Activated CD4-positive, alpha-beta T cell treated with anti-CD3 and anti-CD28 coated beads for 48 hours (primary cell): ENCODE results near the gene NUDT1.

ENCODE experiments used
- DNase-seq: peaks from one replicate; pipeline ENCODE4 v3.0.0-alpha.2; 2020

NUDT1 gene

GRCh38 chr7:2272031-2272430 is 30.0 kb downstream of the NUDT1 start:
- no peak for DNase-seq

GRCh38 chr7:2273866-2274265 is 31.8 kb downstream of the NUDT1 start:
- DNase-seq, result no peak

- DNase-seq, result no peak
These were observed 32.6 kb downstream of the NUDT1 start for GRCh38 chr7:2274666-2275065.

- no peak for DNase-seq
These were observed 33.1 kb downstream of the NUDT1 start for GRCh38 chr7:2275101-2275500.

- DNase-seq, result no peak
These were observed 34.1 kb downstream of the NUDT1 start for GRCh38 chr7:2276107-2276506.

GRCh38 chr7:2278026-2278425 is 36.0 kb downstream of the NUDT1 start:
- no peak for DNase-seq

GRCh38 chr7:2279896-2280295 is 37.9 kb downstream of the NUDT1 start:
- no peak for DNase-seq

GRCh38 chr7:2280424-2280823 is 38.4 kb downstream of the NUDT1 start:
- DNase-seq, result no peak

- no peak for DNase-seq
These were observed 39.5 kb downstream of the NUDT1 start for GRCh38 chr7:2281541-2281940.

GRCh38 chr7:2282185-2282751 is 40.2 kb downstream of the NUDT1 start:
- no peak for DNase-seq

GRCh38 chr7:2283074-2283473 is 41.0 kb downstream of the NUDT1 start:
- DNase-seq, result no peak

GRCh38 chr7:2287745-2288144 is 45.7 kb downstream of the NUDT1 start:
- no peak for DNase-seq

- DNase-seq, result no peak
These were observed 46.5 kb downstream of the NUDT1 start for GRCh38 chr7:2288503-2288902.

GRCh38 chr7:2289111-2289586 is 47.1 kb downstream of the NUDT1 start:
- no peak for DNase-seq

- DNase-seq, result no peak
These were observed 47.6 kb downstream of the NUDT1 start for GRCh38 chr7:2289621-2290020.

GRCh38 chr7:2290877-2291276 is 48.9 kb downstream of the NUDT1 start:
- no peak for DNase-seq

GRCh38 chr7:2295936-2296620 is 54.1 kb downstream of the NUDT1 start:
- no peak for DNase-seq

GRCh38 chr7:2296832-2297231 is 54.8 kb downstream of the NUDT1 start:
- no peak for DNase-seq

- DNase-seq, result peak; percentile 59
These were observed 57.3 kb downstream of the NUDT1 start for GRCh38 chr7:2299131-2299829.

- no peak for DNase-seq
These were observed 58.0 kb downstream of the NUDT1 start for GRCh38 chr7:2299870-2300512.
